GM18511 (cell line): ENCODE measurements around the gene CXCR6.
"Not testable (repeated sequence)": the region's sequence is repeated elsewhere in the genome, so short reads cannot be mapped to it uniquely, and the experiment has no call there.

Experiments used
- ATAC-seq: cut with Tn5 transposase; IDR thresholded peaks from one replicate; pipeline ENCODE4 v1.9.1; 2021; ENCODE audit warnings: mild to moderate bottlenecking, moderate library complexity; ENCODE audit not compliant: unreplicated experiment

The CXCR6 gene

DNA sequence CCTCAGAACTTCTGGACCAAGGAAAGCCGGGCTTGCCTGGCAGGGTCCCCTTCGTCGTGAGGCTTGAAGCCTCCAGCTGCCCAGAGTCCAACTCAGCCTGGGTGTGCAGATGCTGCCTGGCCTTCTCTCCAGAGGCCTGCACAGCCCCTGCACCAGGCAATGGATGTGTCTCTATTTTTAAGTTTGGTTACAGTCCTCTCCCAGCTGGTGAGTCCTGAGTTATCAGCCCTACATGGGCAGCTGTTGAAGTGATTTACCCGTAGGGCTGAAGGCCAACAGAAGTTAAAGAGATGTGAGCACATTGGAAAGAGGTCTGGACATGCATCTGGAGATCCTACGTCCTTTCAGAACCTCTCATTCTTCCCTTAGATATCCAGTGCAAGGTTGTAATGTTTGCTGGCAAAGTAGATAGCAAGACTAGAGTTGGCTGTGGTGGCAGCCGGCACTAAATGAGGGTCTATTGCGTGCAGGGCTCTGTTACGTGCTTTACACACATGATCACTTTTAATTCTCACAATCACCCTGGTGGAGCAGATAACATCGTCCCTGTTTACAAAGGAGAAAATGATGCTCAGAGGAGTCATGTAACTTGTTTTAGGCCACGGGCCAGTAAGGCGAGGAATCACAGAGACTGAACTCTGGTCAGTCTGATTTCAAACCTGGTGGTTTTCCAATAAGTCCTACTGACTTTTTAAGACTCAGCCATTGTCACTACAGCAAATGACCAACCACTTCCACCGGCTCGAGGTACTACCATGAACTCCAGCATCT, 42.5 kb downstream of the CXCR6 start:
- no peak for ATAC-seq

DNA sequence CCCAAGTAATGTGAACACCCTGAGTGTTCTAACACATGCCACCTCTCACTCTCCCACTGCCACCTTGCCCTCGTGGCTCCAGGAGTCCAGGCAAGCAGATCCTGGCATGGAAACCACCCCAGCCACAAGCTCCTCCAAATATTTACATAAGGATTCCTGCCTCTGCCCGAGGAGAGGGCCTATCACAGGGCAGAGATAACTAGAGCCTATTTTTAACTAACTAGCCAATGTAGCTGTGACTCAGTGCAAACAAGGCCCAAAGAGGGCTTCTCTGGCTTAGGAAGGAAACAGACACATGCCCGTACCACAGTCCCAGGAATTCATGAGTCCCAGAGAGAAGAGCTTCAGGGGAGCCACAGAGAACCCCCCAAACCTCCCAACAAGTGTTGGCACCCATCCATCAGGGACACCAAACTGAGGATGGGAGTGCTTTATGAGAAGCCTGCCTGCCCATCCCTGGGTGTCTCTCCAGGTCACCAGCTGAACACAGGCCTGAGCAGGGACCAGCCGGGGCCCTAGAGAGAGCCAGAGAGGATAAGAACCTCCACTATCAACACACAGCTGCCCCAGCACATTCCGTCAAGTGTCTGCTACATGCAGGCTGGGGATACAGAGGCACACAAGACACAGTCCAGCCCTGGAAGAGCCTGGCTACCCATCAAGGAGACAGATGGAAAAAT, 43.2 kb downstream of the CXCR6 start:
- ATAC-seq, result no peak

DNA sequence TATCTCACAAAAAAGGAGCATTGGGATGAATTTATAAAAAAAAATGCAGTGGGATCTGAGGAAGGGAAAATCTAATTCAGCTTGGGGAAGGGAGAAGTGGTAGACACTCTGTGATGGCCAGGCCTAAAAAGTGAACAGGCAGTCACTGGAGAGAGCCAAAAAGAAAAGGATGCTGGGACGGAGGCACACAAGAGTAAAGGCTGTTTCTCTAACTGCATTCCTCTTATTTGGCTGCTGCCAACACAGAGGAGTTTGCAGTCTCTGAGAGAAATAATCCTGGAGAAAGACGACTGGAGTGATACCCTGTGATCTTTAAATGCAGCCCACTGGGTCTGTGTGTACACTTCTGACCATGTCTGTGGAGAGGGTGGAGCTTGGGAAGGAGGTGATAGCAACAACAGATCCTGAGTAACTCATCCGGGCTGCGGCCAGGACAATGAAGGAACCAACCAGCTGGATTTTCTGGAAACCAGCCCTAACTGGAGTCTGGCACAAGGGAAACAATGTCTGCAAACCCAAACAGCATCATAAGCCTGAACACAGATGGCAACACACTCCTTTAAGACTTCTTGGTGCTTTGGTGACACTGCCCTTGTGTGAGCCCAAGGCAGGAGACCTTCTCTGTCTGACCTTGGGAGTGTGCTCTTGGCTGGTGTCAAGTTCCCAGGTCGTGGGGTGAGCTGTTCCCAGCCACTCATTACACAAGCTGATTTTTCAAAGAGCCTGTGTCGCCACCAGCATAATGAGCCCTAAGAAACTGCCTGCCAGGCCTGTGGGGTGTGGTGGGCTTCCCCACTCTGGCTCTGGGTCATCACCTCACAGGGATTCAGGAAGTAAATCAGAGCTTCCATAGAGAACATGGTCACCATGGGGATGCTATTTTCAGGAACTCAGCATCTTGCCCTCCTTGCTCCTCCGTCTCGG, 44.4 kb downstream of the CXCR6 start:
- no peak for ATAC-seq

DNA sequence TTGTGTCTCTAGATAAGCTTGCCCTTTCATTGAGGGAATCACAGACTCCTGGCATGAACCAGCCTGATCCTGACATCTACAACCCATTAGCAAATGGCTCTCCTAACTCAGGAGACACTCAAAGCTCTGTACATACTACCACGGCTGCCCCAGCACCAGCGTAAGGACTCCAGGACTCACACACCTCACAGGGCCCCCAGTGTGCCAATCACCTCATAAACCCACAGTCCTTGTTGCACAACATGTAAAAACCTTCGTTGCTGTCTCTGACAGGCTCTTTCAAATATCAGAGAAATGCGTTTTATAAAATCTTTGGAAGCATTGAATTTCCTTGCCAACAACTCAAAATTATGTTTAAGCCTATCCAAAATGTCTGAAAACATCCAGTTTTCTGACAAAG, 45.1 kb downstream of the CXCR6 start:
- ATAC-seq, result no peak

DNA sequence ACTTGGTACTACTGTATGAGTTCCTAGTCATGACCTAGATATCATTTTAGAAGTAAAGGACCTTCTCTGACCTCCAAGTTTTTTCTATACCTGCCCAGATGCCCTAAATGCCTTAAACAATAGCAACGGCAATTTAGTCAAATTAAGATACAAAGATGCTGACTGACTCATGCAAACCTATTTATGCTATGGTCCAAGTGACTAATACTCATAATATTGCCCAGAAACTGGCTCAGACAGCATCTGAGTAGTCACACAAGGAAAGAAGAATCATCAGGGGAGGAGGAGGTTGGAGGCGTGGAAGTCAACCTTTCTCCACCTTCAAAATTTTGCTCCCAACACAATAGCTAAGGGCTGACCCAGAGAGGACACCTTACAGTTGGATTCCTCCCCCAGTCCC, 45.5 kb downstream of the CXCR6 start:
- ATAC-seq, result no peak

DNA sequence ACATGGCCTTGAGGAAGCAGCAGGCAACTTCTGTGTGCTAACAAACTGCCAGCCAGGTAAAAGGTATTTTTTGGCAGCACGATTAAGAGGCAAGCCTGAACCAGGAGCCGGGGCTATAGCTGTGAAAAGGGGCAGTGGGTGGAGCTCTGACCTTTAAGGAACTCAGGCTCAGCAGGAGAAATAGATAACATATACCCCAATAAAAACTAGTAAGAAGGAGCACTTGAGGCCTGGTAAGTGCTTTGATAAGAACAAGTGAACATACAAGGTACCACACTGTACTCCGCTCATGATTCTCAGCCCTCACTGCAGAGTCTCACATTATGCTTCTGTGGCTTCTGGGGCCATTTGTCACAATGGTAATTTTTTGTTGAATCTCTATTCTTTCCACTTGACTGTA, 46.9 kb downstream of the CXCR6 start:
- no peak for ATAC-seq

DNA sequence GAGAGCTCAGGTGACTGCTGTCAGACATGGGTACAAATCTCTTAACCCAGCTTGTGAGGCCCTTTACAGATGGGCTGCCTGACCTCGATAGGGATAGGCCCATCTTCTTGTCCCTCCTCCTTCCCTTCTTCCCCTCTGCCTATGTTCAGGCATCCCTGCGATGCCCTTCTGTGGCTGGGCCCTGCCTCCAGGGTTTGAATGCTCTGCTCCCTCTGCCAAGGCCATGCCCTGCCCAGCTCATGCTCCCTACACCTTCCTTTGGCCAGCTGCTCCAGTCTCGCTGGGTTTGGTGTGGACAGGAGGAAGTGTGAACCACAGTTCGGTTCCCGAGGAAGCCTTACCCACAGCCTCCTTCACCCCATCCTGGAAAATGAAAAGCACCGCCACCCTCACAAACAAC, 48.1 kb downstream of the CXCR6 start:
- ATAC-seq, result no peak

DNA sequence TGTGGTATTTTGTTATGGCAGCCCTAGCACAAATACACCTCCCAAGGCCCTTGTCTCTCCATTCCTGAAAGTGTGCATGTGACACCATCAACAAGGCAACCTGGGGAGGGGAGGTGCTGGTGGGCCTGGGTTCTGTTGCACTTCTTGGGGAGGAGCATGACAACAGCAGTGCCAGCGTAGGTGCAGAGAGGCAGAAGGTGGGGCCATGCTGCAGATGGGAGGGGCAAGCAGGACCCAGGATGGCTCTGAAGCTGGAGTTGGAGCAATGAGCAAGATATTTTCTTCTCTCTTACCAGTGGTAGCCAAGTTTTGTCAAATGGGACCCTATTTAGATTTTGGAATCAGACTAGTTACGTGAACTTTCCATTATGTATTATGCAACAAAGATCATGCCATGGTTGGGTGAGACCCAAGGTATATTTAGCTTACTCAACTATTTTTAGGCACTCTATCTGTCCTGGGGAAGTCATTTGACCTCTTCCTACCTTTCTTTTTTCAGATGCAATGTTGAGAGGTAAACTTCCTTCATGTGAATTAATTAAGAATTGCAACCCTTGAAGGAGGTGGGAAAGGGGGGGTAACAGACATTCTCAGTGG, 49.0 kb downstream of the CXCR6 start:
- ATAC-seq, result no peak

DNA sequence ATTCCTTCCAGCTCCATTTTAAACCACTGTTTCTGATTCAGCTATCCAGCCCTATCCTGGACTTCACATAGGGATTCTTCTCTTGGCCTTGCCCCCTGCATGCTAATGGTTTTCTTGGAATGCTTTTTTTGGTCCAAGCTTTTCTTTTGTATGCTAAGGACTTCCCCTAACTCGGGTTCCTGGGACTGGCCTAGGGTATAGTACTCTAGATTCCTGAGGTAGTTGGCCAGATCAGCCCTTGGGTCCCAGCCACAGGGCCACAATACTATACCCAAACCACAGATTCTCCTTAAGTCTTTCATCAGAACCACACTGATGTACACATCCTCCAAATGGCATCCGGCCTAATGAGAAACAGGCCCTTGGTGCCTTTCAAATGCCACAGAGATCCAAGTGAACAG, 49.6 kb downstream of the CXCR6 start:
- no peak for ATAC-seq

DNA sequence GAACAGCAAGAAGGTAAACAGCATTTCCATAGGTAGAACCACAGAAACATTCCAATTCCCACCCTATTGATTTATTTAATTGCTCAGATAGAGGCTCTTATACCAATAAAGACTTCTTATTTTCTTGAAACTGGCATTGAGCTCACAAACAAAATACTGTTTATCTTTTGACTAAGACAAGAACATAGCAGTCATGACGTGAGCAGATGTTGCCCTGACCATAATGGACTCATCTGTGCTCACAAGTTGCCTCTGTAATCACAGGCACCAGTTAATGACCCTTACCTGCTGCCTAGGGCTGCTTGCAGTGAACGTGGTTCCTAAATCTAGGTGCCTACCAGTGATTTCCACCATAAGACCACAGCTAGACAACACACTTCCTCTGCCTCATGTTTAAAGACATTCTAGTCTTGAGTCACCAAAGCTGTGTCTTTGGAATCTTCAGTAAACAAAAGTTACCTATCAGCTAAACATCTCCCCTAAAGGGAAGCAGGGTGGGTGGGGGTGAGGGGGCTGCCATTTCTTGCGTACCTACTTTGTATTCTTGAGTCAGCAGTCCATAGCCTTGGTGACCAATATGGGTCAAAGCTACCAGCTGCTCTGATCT, 50.3 kb downstream of the CXCR6 start:
- no peak for ATAC-seq

DNA sequence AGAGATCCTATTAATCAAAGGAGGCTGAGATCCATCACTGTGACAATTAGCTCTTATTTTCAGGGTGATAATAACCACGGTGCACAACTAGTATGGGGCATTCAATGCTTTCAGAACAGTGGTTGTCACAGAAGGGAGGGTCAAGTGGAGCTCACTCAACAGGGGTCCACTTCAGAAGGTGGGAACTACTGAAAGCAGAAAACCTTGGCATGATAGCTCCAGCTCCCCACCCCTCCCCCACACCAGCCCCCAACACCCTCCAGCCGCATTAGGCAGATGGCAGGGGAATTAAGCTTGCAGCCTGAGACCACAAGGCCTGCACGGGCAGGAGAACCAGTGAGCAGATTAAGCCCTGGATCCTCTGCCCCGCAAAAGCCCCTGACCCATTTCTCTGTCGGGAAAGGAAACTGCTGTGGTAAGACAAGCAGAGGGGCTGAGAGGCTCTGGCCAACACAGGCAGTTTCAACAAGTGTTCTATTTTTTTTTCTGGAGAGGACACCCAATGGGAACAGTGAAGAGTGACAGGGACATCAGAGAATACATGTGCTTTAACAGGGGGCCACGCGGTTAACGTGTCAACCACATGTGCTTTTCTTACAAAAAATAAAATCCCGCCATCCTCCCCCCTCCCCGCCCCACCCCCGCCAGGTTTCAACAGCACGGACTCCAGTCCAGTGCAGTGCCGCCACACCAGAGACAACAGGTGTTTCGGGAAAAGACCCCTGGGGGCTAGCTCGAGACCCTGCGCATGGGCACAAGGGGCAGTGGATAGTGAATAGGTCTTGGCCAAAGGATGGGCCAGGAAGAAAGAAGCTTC, 51.4 kb downstream of the CXCR6 start:
- ATAC-seq, result peak; percentile 24

DNA sequence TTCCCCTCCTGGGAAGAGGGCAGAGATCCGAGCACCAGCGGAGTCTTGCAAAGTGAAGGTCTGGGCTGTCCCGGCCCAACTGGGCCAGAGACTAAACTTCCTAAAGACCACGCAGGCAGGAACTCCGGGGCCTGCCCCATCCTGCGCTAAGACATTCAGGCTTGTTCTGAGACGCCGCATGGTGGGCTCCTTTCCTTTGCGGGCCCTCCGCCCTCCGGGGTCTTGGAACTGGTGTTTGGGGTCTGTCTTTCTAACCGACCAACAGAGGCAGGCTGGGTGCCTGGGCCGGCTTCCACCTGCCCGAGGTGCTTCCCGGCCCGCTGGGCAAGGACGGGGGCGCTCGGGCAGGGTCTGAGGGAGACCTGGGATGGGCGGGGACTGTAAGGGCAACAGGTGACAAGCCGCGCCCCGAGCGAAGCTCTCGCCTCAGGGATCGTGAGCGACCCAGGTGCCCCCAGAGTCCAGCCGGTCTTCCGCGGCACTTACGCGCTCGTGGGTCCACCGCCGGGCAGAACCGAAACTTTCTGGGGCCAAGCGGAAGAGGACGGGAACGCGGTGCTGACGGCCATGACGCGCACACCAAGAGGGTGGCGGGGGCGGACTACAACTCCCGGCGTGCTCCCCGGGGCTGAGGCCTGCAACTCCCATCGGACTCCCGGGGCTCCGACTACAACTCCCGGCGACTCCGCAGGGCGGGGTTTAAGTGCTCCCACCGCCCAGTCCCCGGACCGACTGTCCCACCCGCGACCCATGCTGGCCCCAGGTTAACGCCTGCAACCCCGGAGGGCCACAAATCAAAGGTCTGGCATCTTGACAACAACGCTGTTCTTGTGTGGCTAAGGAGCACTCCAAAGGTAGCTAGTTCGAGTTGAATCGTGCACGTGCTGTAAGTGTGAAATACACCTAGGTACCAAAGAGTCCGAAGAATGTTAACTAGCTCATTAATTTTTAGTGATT, 52.2 kb downstream of the CXCR6 start, which contains the start of gene FYCO1:
FYCO1 (minus strand) TSS at position 589 of the 957 bp plus-strand sequence. CDS start 10,914 bp downstream, outside the sequence.
- peak; percentile 94 for ATAC-seq

DNA sequence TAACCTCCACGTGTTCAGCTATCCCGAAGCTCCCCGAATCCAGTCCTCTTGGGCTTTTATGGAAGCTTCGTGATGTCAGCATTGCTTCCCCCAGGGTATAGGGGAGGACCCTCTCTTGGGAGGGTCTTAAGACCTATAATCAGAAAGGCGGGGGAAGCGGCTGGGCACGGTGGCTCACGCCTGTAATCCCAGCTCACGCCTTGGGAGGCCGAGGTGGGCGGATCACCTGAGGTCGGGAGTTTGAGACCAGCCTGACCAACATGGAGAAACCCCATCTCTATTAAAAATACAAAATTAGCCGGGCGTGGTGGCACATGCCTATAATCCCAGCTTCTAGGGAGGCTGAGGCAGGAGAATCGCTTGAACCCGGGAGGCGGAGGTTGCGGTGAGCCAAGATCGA, 54.2 kb downstream of the CXCR6 start:
- not testable (repeated sequence) for ATAC-seq

DNA sequence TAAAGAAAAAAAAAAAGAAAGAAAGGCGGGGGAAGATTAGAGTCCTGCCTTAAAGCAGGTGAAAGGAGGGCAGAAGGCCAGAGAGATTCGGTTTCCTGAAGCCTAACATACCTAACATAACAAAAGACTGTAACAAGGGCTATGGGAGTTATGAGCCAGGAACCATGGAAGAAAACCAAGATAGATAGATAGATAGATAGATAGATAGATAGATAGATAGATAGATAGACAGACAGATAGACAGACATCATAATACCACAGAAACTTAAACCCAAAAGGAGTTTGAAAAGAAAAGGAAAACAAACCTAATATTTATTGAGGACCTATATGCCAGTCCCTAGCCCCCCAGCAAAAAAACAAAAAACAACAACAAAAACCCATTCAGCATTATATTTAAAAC, 54.7 kb downstream of the CXCR6 start:
- ATAC-seq, result no peak
